GM12865 (cell line): Measurements from ENCODE around the gene TP53INP2.
"Not testable (repeated sequence)": the region's sequence is repeated elsewhere in the genome, so short reads cannot be mapped to it uniquely, and the experiment has no call there.

ENCODE experiments used
- DNase-seq: peaks from one replicate; pipeline ENCODE4 v3.0.0; 2010; ENCODE audit warnings: low read depth
- H3K4me3 ChIP-seq: 2 replicates; pipeline ENCODE4 v1.5.1; 2011; ENCODE audit warnings: mild to moderate bottlenecking, low read depth, low read length, control low read depth
- TF ChIP-seq, protein P1 (sequence below): IDR thresholded peaks from 2 replicates; pipeline ENCODE4 v1.5.1; 2011; ENCODE audit warnings: low read length, control low read depth, low read depth, inconsistent platforms; ENCODE audit not compliant: insufficient read depth; ENCODE audit errors: missing control alignments

Gene TP53INP2

DNA sequence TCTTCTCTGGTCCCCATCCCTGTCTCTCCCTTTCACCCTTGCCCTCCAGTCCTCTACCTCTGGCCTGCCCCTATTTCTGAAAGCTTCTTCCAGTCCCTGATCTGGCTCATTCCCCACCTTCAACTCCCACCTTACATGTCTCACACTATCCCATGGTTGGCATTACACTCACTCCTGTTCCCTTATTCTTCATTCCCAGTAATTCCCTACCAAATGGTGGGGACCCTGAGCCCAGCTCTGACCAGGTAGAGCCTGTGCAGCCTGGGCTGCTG, 6.4 kb downstream of the TP53INP2 start:
- TF ChIP-seq, protein P1, sequence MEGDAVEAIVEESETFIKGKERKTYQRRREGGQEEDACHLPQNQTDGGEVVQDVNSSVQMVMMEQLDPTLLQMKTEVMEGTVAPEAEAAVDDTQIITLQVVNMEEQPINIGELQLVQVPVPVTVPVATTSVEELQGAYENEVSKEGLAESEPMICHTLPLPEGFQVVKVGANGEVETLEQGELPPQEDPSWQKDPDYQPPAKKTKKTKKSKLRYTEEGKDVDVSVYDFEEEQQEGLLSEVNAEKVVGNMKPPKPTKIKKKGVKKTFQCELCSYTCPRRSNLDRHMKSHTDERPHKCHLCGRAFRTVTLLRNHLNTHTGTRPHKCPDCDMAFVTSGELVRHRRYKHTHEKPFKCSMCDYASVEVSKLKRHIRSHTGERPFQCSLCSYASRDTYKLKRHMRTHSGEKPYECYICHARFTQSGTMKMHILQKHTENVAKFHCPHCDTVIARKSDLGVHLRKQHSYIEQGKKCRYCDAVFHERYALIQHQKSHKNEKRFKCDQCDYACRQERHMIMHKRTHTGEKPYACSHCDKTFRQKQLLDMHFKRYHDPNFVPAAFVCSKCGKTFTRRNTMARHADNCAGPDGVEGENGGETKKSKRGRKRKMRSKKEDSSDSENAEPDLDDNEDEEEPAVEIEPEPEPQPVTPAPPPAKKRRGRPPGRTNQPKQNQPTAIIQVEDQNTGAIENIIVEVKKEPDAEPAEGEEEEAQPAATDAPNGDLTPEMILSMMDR, result no peak
- H3K4me3 ChIP-seq, result peak overlapping the region; percentile 80
- DNase-seq, result no peak

GRCh38 chr20:34710861-34711574, 6.9 kb downstream of the TP53INP2 start:
- DNase-seq, result no peak
- TF ChIP-seq, protein P1, result no peak
- H3K4me3 ChIP-seq, result no peak overlapping the region; the same call in 1 of the 2 replicates

DNA sequence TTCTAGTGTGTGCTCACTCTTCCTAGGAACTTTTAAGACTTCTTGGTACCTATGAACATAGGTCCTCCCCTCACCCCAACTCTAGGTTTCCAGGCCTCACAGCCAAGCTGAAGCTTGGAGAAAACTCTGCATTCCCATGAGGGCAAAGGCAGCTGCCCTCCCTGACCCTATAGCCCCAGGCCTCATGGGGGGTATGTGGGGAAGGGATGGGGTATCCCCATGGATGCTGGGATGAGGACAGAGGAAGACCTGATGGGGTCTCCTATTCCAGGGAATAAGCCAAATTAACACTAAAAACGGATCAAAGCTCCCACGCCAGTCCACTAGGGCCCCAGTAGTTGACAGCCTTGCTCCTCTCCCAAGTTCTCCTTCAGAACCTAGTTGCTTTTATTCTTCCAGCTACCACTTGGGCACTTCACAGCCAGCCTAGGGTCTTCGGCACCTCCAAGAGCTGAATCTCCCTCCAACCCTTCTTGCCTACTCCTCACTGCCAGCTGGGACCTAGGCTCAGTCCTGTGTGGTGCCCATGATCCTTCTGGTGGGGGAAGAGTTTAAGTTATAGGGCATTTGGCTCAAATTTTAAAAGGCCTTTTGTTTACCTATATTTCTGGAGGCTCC, 7.8 kb downstream of the TP53INP2 start:
- TF ChIP-seq, protein P1, result no peak
- DNase-seq, result no peak

DNA sequence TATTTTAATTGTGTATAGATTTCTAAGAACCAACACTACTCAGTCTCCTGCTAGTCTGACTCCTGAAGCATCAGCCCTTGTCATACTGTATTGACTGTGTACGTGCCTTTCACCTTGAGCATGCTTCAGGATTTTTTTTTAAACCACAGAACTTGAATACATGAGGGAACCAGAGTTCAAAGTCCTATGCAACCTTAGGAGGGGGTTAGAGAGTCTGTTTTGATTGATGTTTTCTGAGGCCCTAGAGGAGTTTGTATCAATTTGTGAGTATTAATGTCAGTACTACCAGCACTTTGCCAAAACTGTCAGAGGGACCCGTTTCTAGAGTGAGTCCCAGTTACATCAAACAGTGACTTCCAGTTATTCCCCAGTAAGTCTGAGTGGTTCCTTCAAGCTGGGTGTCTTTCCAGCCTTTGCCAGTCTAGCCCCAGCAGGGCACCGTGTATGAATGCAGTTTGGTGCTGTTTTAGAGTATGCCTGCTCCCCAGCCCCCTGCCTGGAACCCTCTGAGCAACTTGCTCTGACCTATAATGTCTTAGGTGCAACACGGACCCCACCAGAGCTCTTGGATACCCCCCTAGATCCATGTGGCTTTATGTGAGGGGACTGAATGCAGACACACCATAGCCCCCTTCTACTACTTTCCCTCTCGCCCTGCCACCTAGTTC, 8.5 kb downstream of the TP53INP2 start:
- DNase-seq, result no peak
- H3K4me3 ChIP-seq, result no peak overlapping the region
- TF ChIP-seq, protein P1, result no peak

More for the DNA sequence above, 7.8 kb downstream of the TP53INP2 start:
- H3K4me3 ChIP-seq, result no peak overlapping the region

- peak; percentile 67 for DNase-seq
- TF ChIP-seq, protein P1, result no peak
- H3K4me3 ChIP-seq, result no peak overlapping the region
Observed at GRCh38 chr20:34713194-34713943, 9.2 kb downstream of the TP53INP2 start.

DNA sequence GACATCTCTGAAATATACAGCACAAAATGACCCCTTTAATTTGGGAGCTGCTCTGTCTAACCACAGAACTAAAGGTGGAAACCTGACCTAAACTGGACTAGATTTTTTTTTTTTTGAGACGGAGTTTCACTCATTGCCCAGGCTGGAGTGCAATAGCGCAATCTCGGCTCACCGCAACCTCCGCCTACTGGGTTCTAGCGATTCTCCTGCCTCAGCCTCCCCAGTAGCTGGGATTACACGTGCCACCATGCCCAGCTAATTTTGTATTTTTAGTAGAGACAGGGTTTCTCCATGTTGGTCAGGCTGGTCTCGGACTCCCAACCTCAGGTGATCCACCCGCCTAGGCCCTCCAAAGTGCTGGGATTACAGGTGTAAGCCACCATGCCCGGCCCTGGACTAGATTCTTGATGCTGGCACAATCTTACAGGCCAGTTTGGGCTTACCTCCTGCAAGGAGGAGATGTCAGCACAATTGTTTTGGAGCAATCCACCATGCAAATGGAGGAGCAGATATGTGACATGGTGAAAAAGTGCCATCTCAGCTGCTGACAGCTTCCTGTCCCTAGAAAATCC, 9.9 kb downstream of the TP53INP2 start:
- not testable (repeated sequence) for DNase-seq, H3K4me3 ChIP-seq

- no peak for DNase-seq
- TF ChIP-seq, protein P1, result no peak
- H3K4me3 ChIP-seq, result no peak overlapping the region
Observed at GRCh38 chr20:34715384-34715783, 11.2 kb downstream of the TP53INP2 start.
